ENCODE results near the gene CD24.

Gene CD24

GRCh38 chr6:106963544-106963943 is 11.0 kb downstream of the CD24 start:
- no peak for TF ChIP-seq CTCF (IDR thresholded peaks at IDR 0.05; ENCODE audit: low read depth, low read length, missing control alignments)
- in situ Hi-C loops (cut with HindIII; ENCODE audit: low sequenced_read_pairs): no loop called here
- no peak for DNase-seq (ENCODE audit: low read depth)
- no peak overlapping the region for H3K4me3 ChIP-seq (ENCODE audit: low read depth, low read length)

- no peak overlapping the region for H3K4me3 ChIP-seq (ENCODE audit: low read depth, low read length)
- no peak for DNase-seq (ENCODE audit: low read depth)
- in situ Hi-C loops (cut with HindIII; ENCODE audit: low sequenced_read_pairs): no loop called here
These were observed 12.7 kb downstream of the CD24 start for GRCh38 chr6:106961801-106962200.

GRCh38 chr6:106961136-106961535 is 13.4 kb downstream of the CD24 start:
- in situ Hi-C loops (cut with HindIII; ENCODE audit: low sequenced_read_pairs): no loop called here
- no peak for DNase-seq (ENCODE audit: low read depth)
- TF ChIP-seq CTCF (IDR thresholded peaks at IDR 0.05; ENCODE audit: low read depth, low read length, missing control alignments): no peak
- no peak overlapping the region for H3K4me3 ChIP-seq (ENCODE audit: low read depth, low read length)

More at GRCh38 chr6:106961801-106962200, 12.7 kb downstream of the CD24 start:
- TF ChIP-seq CTCF (IDR thresholded peaks at IDR 0.05; ENCODE audit: low read depth, low read length, missing control alignments): no peak

- in situ Hi-C loops (cut with HindIII; ENCODE audit: low sequenced_read_pairs): no loop called here
- no peak overlapping the region for H3K4me3 ChIP-seq (ENCODE audit: low read depth, low read length)
- DNase-seq (ENCODE audit: low read depth): no peak
- TF ChIP-seq CTCF (IDR thresholded peaks at IDR 0.05; ENCODE audit: low read depth, low read length, missing control alignments): no peak
These were observed 14.5 kb downstream of the CD24 start for GRCh38 chr6:106959985-106960384.

GRCh38 chr6:106939848-106940247 is 34.7 kb downstream of the CD24 start:
- no peak for DNase-seq (ENCODE audit: low read depth)
- TF ChIP-seq CTCF (IDR thresholded peaks at IDR 0.05; ENCODE audit: low read depth, low read length, missing control alignments): no peak
- in situ Hi-C loops (cut with HindIII; ENCODE audit: low sequenced_read_pairs): no loop called here
- H3K4me3 ChIP-seq (ENCODE audit: low read depth, low read length): no peak overlapping the region

- TF ChIP-seq CTCF (IDR thresholded peaks at IDR 0.05; ENCODE audit: low read depth, low read length, missing control alignments): no peak
- in situ Hi-C loops (cut with HindIII; ENCODE audit: low sequenced_read_pairs): no loop called here
- no peak for DNase-seq (ENCODE audit: low read depth)
- no peak overlapping the region for H3K4me3 ChIP-seq (ENCODE audit: low read depth, low read length)
These were observed 35.3 kb downstream of the CD24 start for GRCh38 chr6:106939208-106939607.

Data from astrocyte of the cerebellum (primary cell).